ENCODE data around the gene IGSF9. TPM values are rescaled to one million over a fixed set of nuclear protein-coding genes. Genes with fewer than 3 reads are reported as not detected.

IGSF9 gene
- total and polyA plus RNA-seq, 2 of the 13 experiments (the other 11 are each of a cell fraction or from before 2014, with no cell fraction given): 0.03 TPM; not detected in 1

GRCh38 chr1:159937054-159937750 is 8.2 kb downstream of the IGSF9 start (continued):
- TF ChIP-seq ZNF589 (CRISPR knock-in tag; conservative IDR thresholded peaks at IDR 0.05) (no peak), CEBPG (CRISPR knock-in tag; IDR thresholded peaks at IDR 0.05) (no peak), TRIM24 (CRISPR knock-in tag; IDR thresholded peaks at IDR 0.05) (no peak), ARNT2 (CRISPR knock-in tag; IDR thresholded peaks at IDR 0.05; ENCODE audit: low read depth) (no peak), ZNF749 (CRISPR knock-in tag; IDR thresholded peaks at IDR 0.05; ENCODE audit: borderline replicate concordance) (no peak), ZNF251 (CRISPR knock-in tag; IDR thresholded peaks at IDR 0.05) (no peak), PRDM15 (CRISPR knock-in tag; IDR thresholded peaks at IDR 0.05) (no peak)
- TF ChIP-seq, protein P1, sequence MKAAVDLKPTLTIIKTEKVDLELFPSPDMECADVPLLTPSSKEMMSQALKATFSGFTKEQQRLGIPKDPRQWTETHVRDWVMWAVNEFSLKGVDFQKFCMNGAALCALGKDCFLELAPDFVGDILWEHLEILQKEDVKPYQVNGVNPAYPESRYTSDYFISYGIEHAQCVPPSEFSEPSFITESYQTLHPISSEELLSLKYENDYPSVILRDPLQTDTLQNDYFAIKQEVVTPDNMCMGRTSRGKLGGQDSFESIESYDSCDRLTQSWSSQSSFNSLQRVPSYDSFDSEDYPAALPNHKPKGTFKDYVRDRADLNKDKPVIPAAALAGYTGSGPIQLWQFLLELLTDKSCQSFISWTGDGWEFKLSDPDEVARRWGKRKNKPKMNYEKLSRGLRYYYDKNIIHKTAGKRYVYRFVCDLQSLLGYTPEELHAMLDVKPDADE (CRISPR knock-in tag; IDR thresholded peaks at IDR 0.05): no peak
